HT-29 (cell line): ENCODE measurements around the gene CPA2. TPM values are rescaled to one million over a fixed set of nuclear protein-coding genes. Genes with fewer than 3 reads are reported as not detected.

ENCODE experiments used
- DNase-seq: peaks from one replicate; pipeline ENCODE4 v3.0.0-alpha.2; 2015; ENCODE audit warnings: low spot score
- total RNA-seq: library from RNA; depleted of rRNA; stranded (reverse); fragments of >200 nt; shearing (Covaris generic); gene quantifications from 2 replicates; pipeline ENCODE4 v1.2.3, GENCODE V29; 2014

CPA2 gene
- total RNA-seq, 1 experiment from 2014 or later, result not detected

DNA sequence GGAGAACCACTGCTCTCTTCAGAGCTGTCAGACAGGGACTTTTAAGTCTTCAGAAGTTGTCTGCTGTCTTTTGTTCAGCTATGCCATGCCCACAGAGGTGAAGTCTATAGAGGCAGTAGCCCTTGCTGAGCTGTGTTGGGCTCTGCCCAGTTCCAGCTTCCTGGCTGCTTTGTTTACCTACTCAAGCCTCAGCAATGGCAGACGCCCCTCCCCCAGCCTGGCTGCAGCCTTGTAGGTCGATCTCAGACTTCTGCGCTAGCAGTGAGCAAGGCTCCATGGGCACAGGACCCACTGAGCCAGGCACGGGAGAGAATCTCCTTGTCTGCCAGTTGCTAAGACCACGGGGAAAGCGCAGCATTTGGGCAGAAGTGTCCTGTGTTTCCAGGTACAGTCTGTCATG, 12.1 kb upstream of the CPA2 start:
- no peak for DNase-seq

DNA sequence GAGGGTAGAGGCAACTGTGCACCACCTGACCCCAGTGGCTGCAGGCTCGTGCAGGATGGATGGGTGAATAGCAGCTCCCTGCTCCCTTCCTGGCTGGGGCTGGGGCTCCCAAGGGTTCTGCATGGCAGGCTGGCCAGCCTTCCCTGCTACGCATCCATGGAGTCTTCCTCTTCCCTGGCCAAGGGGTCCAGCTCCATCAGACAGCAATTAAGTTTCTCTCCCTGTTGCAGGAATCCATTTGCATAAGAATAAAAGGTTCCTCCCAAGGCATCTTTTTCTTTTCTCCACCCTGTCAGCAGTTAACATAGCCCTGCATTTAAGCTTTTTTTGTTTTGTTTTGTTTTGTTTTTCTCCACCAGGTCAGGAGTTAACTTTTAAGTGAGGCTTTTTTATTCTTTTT, 10.0 kb upstream of the CPA2 start:
- DNase-seq, result no peak

DNA sequence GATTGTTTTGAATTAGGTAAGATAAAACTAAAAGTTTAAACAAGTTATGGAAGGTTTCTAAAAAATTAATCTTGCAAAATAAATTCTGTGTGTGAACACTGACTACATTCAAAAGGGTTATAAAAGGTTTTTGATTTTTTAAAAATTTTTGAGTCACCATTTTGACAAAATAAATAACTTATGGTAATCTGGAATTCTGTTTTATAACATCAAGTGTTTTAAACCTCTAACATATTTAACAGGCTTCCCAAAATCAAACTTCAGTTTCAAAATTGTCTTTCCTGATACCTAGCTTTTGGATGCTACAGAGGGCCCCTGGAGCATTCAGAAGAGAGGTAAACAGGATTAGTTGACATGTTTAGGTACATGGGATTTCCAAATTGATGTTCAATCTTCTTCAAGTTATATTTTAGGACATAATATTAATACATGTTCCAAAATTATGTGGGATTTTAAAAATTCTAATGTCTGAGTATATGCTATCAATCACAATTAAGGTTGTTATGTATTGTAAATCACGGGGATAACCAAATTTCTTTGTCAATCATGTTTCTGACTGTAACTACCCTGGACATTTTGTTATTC, 8.1 kb upstream of the CPA2 start:
- DNase-seq, result no peak

DNA sequence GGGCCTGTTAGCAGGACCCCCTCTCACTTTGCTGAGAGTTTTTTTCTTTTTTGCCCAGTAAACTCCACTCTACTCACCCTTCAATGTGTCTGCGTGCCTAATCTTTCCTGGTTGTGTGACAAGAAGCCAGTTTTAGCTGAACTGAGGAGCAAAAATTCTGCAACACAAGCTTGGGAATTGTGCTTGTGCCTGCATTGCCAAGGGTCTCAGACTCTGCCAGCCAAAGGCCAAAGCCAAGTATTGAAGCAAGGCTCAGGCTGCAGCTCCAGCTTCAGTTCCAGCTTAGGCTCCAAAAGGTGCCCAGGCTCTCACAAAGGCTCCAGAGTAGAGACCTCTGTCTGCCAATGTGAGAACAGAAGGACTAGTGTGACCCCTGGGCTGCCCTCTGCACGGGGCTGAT, 4.2 kb upstream of the CPA2 start:
- DNase-seq, result no peak

DNA sequence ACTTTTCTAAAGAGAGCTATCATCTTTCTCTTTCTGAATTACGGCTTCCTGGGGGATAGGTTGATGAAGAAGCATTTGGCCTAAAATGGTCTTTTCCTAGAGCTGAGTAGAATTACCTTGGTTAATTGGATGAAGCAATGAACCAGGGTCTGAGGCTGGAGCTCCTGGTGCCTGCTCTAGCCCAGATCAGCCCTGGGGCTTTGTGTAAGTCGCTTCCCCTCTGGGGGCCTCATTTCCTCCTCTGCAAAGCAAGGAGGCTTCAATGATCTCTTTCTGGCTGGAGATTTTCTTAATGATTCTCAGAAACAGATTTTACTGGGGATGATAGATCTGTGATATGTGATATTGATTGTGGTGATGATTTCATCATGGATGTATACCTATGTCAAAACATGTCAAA, 3.5 kb upstream of the CPA2 start:
- no peak for DNase-seq

DNA sequence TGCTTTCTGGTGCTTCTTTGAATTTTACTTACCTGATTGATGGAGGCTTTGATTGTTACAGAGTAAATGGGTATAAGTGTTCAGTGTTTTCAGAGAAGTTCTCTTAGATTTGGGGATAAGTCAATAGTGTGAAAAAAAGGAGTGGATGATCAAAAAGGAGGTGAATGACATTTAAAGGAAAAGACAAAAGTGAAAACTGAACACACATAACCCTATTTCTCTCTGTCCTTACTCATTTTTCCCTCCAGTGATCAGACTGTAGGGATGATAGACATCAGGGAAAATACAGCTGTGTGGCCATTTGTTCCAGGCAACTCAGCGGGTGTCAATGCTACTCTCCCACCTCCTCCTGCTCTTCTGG, 278 bp downstream of the CPA2 start:
- no peak for DNase-seq

DNA sequence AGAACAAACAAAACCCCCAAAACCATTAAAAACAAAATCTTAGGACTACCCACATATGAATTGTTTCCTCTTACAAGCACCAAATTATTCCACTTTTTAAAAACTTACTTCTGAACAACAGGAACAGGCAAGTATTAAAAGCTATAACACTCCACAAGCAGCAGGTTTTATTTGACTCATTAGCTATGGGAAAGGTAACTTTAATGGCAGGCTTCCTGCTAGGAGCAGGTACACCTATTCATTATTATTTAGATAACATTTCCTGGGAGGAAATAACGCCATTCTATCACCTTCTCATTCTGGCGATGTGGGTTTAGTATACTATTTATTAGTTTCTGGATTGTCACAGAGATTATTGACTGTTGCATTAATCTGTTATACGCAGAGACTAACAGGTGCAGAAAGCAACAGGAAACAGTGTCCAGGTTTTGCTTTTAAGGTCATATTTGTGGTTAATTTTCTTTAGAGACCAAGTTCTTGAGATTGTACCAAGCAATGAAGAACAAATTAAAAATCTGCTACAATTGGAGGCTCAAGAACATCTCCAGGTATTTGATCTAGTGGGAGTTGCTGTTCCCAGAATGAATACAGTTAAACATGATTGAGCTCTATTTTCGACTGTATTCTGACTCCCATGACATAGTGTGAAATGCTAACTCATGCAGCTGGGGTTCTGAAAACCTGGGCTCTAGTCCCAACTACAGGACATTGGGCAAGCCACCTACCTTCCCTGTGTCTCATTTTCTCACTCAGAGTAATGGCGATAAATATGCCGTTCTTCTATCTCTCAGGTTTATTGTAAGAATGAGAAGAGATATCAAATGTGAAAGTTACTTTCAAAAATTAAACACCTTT, 2.0 kb downstream of the CPA2 start:
- no peak for DNase-seq

DNA sequence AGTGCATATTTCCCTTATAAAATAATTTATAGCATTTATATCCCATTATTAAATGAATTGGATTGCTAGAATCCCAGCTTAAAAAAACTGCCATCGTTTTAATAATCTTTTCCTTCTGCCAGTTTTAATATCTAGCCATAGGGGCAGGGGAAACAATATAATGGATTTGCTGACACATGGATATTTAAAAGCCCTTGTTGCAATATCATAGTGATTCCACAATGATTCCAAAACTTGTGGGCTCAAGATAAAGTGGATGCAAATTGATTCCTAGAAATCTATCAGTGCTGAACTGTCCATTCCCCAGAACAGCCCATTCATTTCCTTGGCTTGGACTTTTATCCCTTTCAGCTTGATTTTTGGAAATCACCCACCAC, 2.6 kb downstream of the CPA2 start:
- DNase-seq, result no peak

DNA sequence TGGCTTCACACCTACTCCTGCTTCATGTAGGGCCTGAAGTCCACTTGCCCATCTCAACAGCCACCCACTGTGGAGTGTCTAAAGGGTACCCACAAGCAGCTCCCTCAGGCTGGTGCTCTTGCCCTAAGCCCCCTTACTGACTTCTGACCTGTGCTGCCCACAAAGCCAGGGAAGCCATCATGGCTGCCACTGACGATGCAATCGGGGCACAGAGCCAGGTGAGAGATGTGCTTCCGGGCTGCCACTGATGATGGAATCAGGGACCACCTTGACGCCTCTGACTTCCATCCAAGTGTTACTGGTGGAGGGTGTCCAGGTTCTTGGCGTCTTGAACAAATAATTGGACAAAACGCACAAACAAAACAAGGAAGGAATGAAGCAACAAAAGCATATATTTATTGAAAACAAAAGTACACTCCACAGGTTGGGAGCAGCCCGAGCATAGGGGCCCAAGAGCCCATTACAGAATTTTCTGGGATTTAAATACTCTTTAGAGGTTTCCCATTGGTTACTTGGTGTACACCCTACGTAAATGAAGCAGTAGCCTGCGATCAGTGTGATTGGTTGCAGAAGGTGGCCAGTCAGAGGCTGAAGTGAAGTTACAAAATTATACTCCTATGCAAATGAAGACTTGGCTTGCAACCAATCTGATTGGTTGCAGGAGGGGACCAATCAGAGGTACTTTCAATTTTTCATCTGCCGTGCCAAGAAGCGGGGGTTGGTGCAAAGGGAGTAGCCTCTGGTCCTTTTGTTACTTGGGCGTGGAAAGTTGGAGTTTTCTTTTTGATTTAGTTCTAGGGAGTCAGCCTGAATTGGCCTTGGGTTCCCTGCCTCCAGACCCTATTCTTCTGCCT, 4.5 kb downstream of the CPA2 start:
- no peak for DNase-seq

DNA sequence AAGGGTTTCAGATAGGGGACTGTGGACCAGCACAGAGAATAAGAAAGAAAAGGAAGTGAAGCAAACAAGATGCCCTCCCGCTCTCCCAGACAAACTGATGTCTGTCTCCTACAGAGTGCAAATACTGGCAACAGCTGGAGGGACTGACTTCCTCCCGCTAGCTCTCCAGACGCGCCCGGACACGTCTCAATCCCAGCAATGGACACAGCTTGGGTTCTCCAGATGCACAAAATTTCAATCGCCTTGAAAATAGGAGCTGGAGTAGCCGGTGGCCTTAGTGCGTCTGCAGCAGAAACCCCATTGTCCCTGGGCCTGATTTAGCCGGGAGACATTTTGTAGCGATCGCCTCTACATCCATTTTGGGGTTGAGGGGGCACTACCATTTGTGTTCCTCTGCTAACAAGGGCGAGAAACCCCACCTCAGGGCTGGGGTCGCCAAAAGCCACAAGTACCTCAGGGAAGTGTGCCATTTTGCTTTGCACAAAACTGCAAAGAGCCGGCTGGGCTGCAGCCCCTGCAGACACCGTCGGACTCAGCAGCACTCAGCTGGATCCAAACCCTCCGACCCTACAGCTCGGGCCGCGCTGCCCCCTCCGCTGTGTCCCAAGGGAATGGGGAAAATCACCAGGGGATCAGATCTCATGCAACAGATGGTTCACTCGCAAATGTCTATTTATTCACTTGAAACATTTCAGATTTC, 5.9 kb downstream of the CPA2 start:
- DNase-seq, result no peak

DNA sequence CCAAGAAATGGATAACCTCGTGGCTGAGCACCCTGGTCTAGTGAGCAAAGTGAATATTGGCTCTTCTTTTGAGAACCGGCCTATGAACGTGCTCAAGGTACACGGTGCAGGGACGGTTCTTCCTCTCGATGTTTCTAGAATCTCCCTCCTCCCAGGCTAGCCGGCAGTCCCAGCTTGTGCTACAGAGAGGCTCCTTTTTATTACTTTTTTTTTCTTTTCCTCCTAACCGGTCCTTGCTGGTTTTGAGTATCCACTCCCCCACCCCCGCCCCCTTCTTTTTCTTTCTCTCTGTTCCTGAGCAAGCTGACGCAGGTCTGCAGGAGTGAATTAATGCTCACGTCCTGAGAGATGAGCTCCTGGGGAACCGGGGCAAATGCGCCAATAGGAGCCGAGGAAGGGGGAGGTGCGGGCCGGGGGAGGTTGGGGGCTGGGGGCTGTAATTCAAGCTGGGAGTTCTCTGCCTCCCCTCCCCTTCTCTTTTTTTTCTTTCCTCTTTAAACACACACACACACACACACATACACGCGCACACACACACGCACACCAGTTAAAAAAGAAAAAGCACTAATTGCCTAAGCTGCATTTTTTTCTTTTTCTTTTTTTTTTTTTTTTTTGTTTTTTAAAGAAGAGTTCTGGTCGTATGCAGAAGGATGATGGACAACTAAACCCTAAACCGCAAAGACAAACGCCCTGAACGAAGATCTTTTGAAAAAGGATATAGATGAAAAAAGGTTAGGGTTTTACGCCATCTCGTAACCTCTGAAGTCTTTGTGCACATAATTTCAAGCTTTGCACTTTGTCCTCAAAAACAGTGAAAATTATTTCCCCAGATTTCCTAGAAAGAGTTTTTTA, 6.6 kb downstream of the CPA2 start:
- no peak for DNase-seq

DNA sequence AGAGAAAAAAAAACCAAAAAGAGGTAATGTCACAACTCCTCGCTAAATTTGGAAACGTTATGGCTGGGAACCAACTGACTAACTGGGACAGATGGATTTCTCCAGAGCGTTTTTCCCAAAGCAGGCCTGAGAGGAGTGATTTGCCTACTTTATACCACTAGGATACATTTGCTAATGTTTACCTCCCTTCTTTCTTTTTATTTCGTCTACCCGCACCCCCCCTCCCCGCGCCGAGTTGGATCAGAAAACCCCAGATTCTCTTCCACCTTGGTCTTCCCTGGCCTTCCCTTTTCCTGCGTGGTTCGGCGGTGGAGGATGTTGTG, 7.2 kb downstream of the CPA2 start:
- DNase-seq, result no peak

DNA sequence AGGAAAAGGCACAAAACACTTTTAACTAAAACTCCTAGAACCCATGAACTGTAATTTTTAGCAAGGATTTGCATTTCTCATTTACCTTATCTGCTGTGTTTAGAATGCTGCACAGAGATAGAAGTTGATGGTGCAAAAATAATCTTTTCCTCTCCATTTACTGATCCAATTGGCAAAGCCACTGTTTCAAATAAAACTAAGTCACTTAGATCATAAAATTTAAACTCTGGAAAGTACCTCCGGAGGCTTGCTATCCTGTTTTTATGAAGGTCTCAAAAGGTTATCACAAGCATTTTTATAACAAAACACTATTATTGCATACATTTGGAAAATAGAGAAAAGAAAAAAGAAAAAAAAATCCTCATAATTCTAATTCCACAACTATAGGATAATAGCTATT, 7.6 kb downstream of the CPA2 start:
- no peak for DNase-seq

DNA sequence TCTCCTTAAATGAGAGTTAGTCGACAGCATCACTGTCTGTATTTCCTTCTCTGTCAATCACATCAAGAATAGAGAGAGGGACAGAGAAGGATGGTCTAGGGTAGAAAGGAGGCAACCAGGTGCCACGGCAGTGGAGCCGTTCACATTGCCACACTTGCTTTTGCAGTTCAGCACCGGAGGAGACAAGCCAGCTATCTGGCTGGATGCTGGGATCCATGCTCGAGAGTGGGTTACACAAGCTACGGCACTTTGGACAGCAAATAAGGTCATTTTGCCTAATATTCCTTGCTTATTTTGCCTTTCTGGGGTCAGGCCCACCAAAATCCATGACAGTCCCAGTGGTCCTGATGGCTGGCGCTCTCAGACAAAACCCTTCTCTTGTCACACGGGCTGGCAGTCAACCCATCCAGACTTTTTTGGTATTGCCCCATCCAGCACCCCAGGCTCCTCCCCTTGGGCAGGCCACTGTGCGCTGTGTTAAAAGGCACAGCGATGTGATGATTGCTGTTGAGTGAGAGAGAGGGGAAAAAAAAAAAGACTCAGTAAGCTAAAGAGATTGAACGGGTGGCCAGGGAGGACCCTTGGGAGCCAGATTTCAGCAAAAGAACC, 8.4 kb downstream of the CPA2 start:
- DNase-seq, result no peak

DNA sequence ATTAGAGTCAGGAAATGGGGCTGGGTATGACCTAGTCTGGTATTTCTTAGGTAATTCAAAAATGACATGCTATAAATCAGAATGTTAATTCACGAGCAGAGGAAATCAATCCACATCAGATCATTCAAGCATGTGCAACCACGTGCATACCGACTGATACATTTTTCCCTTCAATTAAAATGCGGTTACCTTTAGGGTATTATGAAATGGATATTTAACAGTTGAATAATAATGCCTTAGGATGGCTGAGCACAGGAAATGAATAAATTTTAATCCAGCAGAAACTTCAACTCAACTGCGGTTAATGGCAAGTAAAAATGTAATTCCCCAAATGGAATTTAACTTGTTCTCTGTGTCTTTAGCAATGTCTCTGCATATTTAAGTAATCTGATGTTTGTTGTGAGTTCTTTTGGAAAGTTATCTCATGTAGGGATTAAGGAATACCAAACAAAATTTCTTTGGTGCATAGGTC, 9.2 kb downstream of the CPA2 start:
- no peak for DNase-seq

DNA sequence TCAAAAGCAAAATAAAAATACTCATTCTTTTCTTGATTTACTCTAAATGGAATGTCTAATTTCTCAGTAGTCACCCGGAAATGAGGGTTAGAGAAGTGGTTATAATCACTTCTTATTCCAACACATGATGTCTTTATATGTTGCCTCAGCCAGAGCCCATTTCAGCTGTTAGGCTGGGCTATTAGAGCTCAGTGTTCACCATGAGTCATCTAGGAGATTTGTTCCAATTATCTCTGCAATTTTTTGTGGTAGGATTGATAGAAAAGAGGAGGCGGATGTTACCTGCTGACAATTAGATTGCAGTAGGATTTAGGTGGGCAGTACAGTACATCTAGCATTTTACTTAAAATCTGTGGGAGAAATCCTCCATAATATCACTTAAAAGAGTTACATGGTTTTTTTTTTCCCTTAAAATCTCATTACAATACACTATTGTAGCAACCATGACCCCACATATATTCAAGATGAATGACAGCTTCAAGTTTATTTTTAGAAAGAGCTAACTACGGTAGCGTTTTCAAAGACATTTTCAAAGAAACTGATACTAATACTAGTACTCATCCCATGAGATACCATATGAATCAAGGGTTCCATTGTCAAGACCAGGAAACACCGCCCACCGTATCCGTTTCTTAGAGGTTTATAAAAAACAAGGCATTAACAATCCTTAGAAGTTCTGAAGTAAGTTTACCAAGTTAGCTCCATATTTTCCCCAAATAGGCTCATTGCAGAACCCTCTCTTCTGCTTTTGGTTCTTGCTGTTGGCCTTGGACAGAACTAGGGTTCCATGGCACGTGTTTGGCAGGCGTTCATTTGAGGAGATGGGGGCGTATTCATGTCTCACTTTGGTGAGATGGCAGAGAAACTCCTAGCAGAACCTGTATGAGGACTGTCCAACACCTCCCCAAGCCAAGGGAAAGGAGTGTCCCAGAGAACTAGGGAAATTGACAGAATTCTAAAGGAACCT, 10.4 kb downstream of the CPA2 start:
- no peak for DNase-seq

DNA sequence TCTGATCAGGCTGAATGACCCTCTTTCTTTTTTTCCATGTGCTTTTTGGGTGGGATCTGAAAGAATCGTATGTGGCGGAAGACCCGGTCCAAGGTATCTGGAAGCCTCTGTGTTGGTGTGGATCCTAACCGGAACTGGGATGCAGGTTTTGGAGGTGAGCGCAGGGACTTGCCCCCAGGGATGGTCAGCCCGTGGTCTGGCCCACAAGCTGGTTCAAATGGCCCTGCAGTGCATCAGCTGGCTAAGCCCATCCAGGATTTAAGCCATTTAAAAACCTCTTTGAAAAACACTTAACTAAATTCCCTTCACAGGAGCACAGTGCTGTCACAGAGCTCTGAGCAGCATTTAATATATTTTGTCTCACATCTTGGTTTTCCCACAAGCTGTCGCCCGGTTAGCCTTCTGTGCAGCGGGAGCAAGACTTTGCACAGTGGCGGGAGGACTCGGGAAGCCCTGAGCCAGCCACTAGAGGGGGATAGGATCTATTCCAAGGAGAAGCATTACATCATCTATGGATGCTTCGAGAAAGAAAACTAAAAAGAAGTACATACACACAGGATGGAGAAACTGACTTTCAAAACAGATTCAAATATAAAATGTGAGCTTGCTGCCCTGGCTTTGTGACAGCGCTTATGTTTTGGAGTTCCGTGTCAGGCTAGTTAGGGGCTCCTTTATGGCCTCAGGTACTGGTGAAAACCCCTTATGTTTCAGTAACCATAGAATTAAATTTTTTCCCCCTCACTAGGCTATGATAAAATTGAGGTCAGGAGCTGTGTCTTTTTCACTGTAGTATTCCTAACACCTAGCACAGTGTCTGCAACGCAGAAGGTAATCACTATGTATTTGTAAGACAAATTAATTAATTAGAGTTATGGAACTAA, 11.3 kb downstream of the CPA2 start:
- peak; percentile 66 for DNase-seq

DNA sequence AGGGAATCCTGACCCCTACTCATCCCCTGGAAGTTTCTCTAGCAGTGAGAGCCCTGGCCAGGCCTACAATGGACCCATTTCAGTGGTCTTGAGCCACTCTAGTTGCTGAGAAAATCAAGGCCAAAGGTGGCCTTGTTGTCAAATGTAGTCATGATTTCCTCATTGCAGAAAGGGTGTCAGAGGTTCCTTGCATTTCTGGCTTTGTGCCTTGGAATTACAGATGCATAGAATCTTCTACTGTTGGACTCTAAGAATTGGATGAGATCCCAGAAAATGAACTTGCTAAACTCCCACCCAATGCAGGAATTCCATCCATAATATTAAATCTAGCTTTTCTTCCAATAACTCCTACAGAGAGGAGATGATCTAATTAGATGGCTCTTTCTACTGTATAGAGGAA, 12.2 kb downstream of the CPA2 start:
- DNase-seq, result peak; percentile 39
